Psoas muscle (tissue), 8 donors: ENCODE results near the gene TDRD9. TPM values are rescaled to one million over a fixed set of nuclear protein-coding genes. Genes with fewer than 3 reads are reported as not detected.

Experiments
- ATAC-seq, 4 donors: fragments of 200-7000 bp; cut with Tn5 transposase; one replicate each; pipeline ENCODE4 v1.9.1; 2020; ENCODE audit warnings: moderate library complexity in 3 of 4, mild to moderate bottlenecking in 2 of 4
- DNase-seq, 2 donors: peaks; one replicate each; pipeline ENCODE4 v3.0.0-alpha.2; 2020
- H3K27ac ChIP-seq: fragments of 200-600 bp; one replicate; pipeline ENCODE4 v1.8.0; 2022
- H3K27me3 ChIP-seq, 3 donors: fragments of 200-600 bp in 1 of 3; one replicate each; pipeline versions ENCODE4 v1.6.1 to v1.8.0; 2013 to 2022; ENCODE audit warnings: low read length in 2 of 3, mild to moderate bottlenecking in 2 of 3, moderate library complexity in 1 of 3; ENCODE audit not compliant: insufficient read depth in 3 of 3
- H3K36me3 ChIP-seq, 2 donors: fragments of 200-600 bp in 1 of 2; one replicate each; pipeline versions ENCODE4 v1.6.1 to v1.8.0; 2013 to 2022; ENCODE audit warnings: low read depth in 1 of 2, mild to moderate bottlenecking in 1 of 2, moderate library complexity in 1 of 2; ENCODE audit not compliant: insufficient read depth in 1 of 2
- H3K4me1 ChIP-seq: fragments of 200-600 bp; one replicate; pipeline ENCODE4 v1.8.0; 2022
- H3K4me3 ChIP-seq: fragments of 200-600 bp; one replicate; pipeline ENCODE4 v1.8.0; 2022; ENCODE audit warnings: mild to moderate bottlenecking
- H3K9me3 ChIP-seq: fragments of 200-600 bp; one replicate; pipeline ENCODE4 v1.8.0; 2022
- CTCF ChIP-seq: fragments of 200-600 bp; IDR thresholded peaks from one replicate; pipeline ENCODE4 v1.8.0; 2022; ENCODE audit warnings: antibody characterized with exemption
- WGBS, 3 donors: extraction: QIAGEN DNeasy Blood & Tissue Kit; methylation state at CpG; one replicate each; pipeline versions ENCODE4 v1.1.6 to v1.1.7; 2013; 5-methylcytosine and 5-hydroxymethylcytosine counted together
- intact Hi-C, 2 donors: fragments of 100-400 bp; cut with DNase I; formaldehyde crosslinking; loops; one replicate each; pipeline versions ENCODE4 v1.11.0 to v1.14.2; 2022
- polyA plus RNA-seq, 3 donors: library from polyadenylated mRNA; stranded (reverse); fragments of 200-250 nt; gene quantifications; one replicate each; pipeline ENCODE4 v1.2.3, GENCODE V29; 2013
- total RNA-seq, 4 donors: library from RNA; stranded (reverse); fragmentation: NEBNext Ultra II Directional in 2 of 4; extraction: Animal tissue kit (Norgen Biotek cat#: 25700) in 2 of 4; gene quantifications; one replicate each; pipeline versions ENCODE4 v1.2.1 to v1.2.4, GENCODE V29; 2021 to 2023
- donor health status: healthy with polysubstance abuse.
- donor health status: DM: no; HTN: no; CAD: no; lungs with moderate emphysema.
- donor health status: Bipolar disorder and iron deficiency.
- donor health status: healthy.
- donor health status: DM: yes; HTN: yes; CAD: no.
- donor health status: DM: no; HTN: no; CAD: no.
- donor health status: DM: no; HTN: no; CAD: no.
- donor health status: DM: yes; HTN: yes; CAD: no.

The TDRD9 gene
- total and polyA plus RNA-seq, 7 donors: 0.13 to 1.3 (median 0.31) TPM

- intact Hi-C loops: no loop called here
- no peak for TF ChIP-seq CTCF
- Histone ChIP-seq H3K4me1 (no peaks in the 10 kb centered on the region), H3K9me3 (no peaks in the 10 kb centered on the region), H3K36me3 (no peaks in the 10 kb centered on the region), H3K27ac (no peak overlapping the region), H3K4me3 (no peak overlapping the region), H3K27me3 (peaks cover 0 to 3% (median 0%) of the 10 kb centered on the region in 3 donors)
- DNase-seq: no peak
- no peak for ATAC-seq
- 30 to 58% (median 35%) methylated on average over 1 of the region's 1 CpG for WGBS, 3 donors
Measured at GRCh38 chr14:104026024-104026423, 97.8 kb downstream of the TDRD9 start.

GRCh38 chr14:104030958-104031357, 102.7 kb downstream of the TDRD9 start:
- intact Hi-C loops: no loop called here
- no peak for DNase-seq
- no peak for ATAC-seq
- no peak for TF ChIP-seq CTCF
- H3K27ac ChIP-seq: no peak overlapping the region
- no peak overlapping the region for H3K4me3 ChIP-seq
- peaks cover 0 to 11% (median 3%) of the 10 kb centered on the region in 3 donors for H3K27me3 ChIP-seq
- no peaks in the 10 kb centered on the region for H3K9me3 ChIP-seq
- no peaks in the 10 kb centered on the region for H3K36me3 ChIP-seq
- H3K4me1 ChIP-seq: no peaks in the 10 kb centered on the region
- 24 to 33% (median 28%) methylated on average over 3 of the region's 3 CpGs for WGBS, 3 donors

GRCh38 chr14:104031384-104031783, 103.1 kb downstream of the TDRD9 start:
- ATAC-seq (no peak), DNase-seq (no peak)
- Histone ChIP-seq H3K4me3 (no peak overlapping the region), H3K9me3 (no peaks in the 10 kb centered on the region), H3K36me3 (no peaks in the 10 kb centered on the region), H3K4me1 (no peaks in the 10 kb centered on the region), H3K27me3 (peaks cover 0 to 11% (median 3%) of the 10 kb centered on the region in 3 donors), H3K27ac (no peak overlapping the region)
- intact Hi-C loops: no loop called here
- TF ChIP-seq CTCF: no peak
- WGBS, 3 donors: 20 to 45% (median 31%) methylated on average over 5 of the region's 5 CpGs

- no peaks in the 10 kb centered on the region for H3K9me3 ChIP-seq
- no peak overlapping the region for H3K27ac ChIP-seq
- intact Hi-C loops: no loop called here
- H3K27me3 ChIP-seq: peaks cover 0 to 26% (median 3%) of the 10 kb centered on the region in 3 donors
- no peaks in the 10 kb centered on the region for H3K4me1 ChIP-seq
- no peak for DNase-seq
- H3K4me3 ChIP-seq: no peak overlapping the region
- TF ChIP-seq CTCF: no peak
- no peak for ATAC-seq
- 58 to 60% (median 58%) methylated on average over 12 of the region's 12 CpGs for WGBS, 3 donors
- H3K36me3 ChIP-seq: no peaks in the 10 kb centered on the region
Measured at GRCh38 chr14:104034976-104035699, 106.9 kb downstream of the TDRD9 start.

GRCh38 chr14:104036212-104036611, 108.0 kb downstream of the TDRD9 start:
- Histone ChIP-seq H3K36me3 (no peaks in the 10 kb centered on the region), H3K27me3 (peaks cover 0 to 29% (median 3%) of the 10 kb centered on the region in 3 donors), H3K4me3 (no peak overlapping the region), H3K9me3 (no peaks in the 10 kb centered on the region), H3K4me1 (no peaks in the 10 kb centered on the region), H3K27ac (no peak overlapping the region)
- no peak for DNase-seq
- no peak for ATAC-seq
- 58 to 62% (median 62%) methylated on average over 7 of the region's 7 CpGs for WGBS, 3 donors
- TF ChIP-seq CTCF: no peak
- intact Hi-C loops: no loop called here
